NCI-H226 (cell line): ENCODE data around the gene ABCG1.

ENCODE experiments used
- DNase-seq: peaks from one replicate; pipeline ENCODE4 v3.0.0-alpha.2; 2015

The ABCG1 gene

DNA sequence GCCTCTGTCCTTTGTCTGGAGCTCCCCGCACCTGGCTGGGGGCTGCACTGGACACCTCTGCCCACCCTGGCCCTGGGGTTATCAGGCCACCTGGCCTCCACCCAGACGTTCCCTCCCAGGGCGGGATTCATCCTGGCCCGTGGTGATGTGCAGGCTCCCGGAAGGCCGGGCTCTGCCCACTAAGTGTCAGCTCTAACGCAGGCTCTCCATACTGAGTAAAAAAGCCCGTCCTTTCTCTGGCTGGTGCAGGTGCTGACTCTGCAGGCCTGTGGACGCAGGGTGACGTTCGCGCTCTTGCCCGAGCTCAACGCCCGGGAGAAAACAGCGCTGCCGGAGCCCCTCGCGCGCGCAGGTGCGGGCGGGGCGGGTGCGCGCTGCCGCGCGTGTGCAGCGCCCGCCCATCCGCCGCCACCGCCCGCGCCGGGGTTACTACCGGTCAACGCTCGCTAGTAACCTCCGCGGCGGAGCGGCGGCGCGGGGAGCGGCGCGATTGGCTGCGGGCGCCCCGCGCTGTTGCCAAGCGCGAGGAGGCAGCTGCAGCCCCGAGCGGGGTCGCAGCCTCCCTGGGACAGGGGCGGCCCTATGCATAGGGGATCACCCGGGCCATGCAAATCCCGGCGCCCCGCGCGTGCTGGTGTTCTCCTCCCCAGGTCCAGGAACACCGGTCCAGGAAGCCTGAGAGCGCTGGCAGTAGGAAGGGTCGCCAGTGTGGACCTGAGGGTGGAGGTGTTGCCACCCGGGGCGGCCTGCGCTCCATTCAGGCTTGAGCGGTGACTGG lies 15.7 kb downstream of the ABCG1 start:
- peak; percentile 77 for DNase-seq

DNA sequence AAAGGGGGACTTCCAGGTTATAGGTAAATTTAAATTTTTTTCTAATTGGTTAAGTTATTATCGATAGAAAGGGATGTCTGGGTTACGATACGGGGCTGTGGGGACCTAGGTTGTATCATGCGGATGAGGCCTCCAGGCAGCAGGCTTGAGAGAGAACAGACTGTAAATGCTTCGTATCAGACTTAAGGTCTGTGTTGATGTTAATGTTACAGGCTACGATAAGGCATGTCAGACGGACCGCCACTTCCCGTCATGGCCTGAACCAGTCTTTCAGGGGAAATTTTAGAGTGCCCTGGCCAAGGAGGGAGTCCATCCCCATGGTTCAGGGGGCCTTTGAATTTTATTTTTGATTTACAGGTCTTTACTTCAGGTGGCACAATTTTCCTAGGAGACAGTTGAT lies 16.7 kb downstream of the ABCG1 start:
- no peak for DNase-seq

DNA sequence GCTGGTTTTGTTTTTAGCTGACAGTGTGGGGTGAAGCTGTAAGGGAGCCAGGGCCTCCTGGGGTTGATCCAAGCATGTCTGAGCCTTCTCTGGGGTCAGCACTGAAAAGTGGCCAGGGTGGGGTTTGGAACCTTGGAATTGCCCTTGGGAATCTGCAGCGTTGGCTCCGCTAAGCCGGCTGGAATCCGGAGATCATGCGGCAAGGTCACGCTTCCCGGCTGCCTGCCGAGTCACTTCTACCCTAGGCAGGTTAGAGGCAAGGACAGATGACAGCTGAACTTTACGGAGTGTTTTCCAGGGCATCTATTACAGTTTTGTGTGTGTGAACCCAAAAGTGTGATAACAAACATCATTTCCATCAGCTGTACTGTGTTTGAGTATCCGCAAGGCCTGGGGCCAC lies 17.1 kb downstream of the ABCG1 start:
- DNase-seq: no peak

- DNase-seq: no peak
Measured at GRCh38 chr21:42236693-42237092, 17.8 kb downstream of the ABCG1 start.

DNA sequence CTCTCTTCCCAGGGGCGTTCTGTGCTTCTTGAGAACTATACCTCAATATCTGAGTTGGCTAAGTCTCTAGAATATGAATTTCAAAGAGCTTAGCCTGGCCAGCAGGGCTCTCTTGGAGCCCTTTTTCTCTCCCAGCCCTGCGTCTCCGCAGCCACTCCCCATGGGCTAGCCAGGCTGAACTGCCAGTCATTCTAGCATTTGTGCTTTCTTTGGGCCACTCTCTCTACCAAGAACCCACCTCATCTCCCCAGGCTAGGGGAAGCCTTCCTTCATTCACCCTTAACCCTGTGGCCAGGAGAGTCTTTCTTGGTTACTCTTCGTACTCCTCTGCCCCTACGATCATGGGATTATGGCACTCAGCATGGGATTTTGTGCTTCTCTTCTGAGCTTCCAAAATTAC lies 18.2 kb downstream of the ABCG1 start:
- DNase-seq: no peak

DNA sequence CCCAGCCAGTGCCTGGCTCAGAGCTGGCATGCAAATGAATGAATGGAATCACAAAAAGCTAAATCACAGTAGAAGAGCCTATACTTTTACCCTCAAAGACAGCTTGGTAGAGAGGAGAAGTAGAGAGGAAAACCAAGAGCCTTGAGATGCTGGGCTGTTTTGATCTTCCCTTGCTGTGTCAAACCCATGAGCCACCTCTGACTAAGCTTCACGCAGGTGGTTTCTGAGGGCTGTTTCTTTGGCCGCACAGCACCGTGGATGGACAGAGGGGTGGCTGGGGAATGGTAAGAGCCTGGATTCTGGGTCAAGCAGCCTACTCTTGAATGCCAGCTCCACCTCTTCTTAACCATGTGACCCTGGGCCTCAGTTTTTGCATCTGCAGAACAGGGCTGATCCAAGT lies 18.6 kb downstream of the ABCG1 start:
- DNase-seq: no peak

- no peak for DNase-seq
Measured at GRCh38 chr21:42238185-42238934, 19.4 kb downstream of the ABCG1 start.

DNA sequence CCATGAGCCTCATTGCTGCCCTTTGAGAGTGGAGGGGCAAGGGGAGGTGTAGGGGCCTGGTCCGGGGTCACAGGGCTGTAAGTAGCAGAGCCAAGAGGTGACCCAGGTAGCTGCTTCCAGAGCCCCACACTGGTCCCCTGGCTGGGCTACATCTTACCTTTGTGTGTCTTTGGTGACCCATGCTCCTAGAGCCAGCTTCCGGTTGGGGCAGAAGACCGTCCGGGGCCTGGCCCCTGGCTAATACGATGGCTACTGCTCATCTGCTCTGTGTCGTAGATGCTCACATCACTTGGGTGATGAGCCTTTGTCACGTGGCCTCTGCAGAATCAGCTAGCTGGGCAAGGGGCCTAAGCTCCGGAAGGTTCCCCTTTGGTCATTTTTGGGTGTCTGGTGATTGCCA lies 20.6 kb downstream of the ABCG1 start:
- no peak for DNase-seq

DNA sequence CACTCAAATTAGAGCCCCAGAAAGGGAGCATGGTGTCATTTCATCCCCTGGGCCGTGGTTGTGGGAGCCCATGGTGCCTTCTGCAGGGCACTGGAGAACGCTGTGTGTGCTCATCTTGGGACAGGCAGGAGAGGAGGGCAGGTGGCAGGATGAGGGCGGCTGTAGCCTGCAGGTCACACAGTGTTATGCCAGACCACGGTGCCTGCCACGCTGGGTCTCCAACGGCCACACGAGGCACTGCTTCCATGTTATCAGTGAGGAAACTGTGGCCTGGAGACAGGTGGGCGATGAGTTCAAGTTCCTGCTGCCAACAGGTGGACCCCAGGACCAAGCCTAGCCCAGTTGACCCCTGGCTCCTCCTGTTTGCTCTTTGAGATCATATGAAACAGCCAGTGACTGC lies 21.0 kb downstream of the ABCG1 start:
- DNase-seq: no peak

GRCh38 chr21:42242611-42243010 lies 23.7 kb downstream of the ABCG1 start:
- no peak for DNase-seq

DNA sequence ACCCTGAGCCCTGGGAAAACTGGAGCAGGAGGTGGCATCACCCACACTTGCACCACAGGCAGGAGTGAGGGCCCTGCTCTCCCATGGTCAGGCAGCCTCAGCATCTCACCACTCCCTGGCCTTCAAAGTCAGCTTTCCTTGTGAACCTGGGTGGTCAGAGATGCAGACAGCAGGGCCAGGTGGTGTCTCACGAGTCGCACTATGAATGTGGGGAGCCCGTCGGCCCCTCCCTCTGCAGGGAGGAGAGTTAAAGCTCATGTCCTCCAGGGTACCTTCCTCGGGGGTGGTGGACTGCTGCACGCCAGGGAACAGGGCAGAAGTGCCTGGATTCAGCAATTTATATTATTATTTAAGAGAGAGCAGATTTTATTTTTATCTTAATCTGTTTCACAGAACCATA lies 24.1 kb downstream of the ABCG1 start:
- no peak for DNase-seq

- DNase-seq: no peak
Measured at GRCh38 chr21:42245331-42246193, 26.6 kb downstream of the ABCG1 start.

GRCh38 chr21:42247716-42248115 lies 28.8 kb downstream of the ABCG1 start:
- DNase-seq: no peak

DNA sequence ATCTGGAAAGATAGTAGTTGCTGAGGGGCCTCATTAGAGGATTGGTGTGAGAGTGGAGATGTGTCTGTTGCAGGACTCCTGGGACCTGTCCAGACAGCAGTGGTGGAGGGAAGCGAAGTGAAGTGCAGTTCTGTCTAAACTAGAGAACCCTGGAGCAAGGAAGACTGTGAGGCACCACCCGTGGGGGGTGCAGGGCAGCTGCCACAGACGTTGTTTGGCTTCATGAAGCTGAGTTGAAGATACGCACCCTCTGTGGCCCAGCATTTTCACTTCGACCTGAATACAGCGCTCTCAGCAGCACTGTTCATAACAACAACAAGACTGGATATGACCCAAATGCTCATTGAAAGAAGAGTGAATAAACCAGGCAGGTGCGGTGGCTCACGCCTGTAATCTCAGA lies 29.3 kb downstream of the ABCG1 start:
- no peak for DNase-seq

GRCh38 chr21:42248783-42249597 lies 30.1 kb downstream of the ABCG1 start:
- DNase-seq: no peak

GRCh38 chr21:42250422-42251403 lies 31.8 kb downstream of the ABCG1 start:
- no peak for DNase-seq

DNA sequence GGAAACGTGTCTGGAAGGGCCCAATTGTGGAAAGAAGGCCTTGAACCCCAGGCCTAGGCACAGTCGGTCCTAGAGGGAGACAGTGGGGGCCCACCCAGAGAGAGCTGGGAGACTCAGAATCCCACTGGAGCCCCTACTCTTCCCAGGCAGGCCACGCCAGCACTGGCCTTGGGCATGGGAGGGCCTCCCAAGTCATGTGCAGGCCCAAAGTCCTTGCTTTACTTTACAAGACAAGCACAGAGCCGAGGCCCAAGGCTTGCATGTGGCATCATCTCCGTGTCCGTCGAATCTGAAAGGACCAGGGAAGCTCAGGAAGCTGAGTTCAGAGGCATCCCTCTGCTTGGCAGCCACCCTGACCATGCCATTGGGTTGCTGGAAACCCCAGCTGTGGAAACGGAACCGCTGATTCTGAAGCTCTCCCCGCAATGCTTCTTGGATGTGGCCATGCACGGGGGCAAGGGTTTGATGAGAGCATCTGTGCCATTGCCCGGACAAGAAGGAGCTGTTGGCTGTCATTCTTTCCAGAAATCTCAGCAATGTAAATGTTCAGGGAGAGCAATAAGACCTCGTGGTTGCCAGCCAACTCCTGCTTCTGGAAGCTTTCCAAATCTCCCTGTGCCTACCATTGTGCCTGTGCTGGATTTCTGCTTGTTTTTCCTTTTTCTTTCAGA lies 32.8 kb downstream of the ABCG1 start:
- no peak for DNase-seq

- no peak for DNase-seq
Measured at GRCh38 chr21:42252325-42252654, 33.4 kb downstream of the ABCG1 start.

- DNase-seq: no peak
Measured at GRCh38 chr21:42252778-42253340, 33.9 kb downstream of the ABCG1 start.

- DNase-seq: no peak
Measured at GRCh38 chr21:42253466-42253865, 34.5 kb downstream of the ABCG1 start.

DNA sequence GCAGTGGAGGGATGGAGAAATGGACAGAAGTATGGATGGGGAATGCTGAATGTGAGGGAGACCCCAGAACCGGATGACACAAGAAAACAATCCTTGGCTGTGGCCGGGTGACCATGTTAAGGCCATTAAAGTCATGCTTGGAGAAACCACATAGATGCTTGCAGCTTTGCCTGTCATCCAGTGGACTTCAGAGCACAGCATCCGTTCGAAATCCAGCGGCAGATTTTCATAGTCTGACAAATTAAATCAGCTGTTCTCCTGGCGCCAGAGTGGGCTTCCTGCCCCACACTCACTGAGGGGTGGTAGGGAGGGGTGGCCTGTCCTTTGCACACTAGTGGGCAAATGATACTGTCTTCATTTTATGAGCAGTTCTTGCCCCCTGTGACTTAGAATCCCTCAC lies 35.1 kb downstream of the ABCG1 start:
- DNase-seq: no peak
